ENCODE data around the gene TMEM138.
A peak's percentile ranks its signal among the peaks of the same experiment; 100 is the strongest.

TMEM138 gene

DNA sequence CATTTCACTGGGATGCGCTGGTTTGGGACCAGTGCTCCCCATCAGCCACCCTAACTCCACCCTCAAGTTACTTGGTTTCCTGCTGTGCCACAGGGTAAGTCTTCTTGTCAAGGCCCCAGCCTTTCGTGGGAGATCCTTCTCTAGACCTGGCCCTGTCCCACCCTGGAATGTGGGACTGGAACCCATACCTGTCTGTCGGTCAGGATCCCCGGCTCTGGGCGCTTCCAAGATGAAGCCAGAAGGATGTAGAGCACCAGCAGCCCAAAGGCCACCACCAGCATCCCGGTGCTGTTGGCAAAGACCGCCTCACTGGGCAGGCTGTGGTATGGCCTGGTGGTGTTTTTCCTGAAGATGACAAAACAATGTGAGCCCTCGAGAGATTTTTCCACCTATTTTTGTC is 11.4 kb upstream of the TMEM138 start:
- H3K4me2 ChIP-seq = no peak overlapping the region
- H3K4me3 ChIP-seq = no peak overlapping the region
- H4K20me1 ChIP-seq = no peaks in the 10 kb centered on the region
- no peak overlapping the region for H3K27ac ChIP-seq
- no peaks in the 10 kb centered on the region for H3K9me3 ChIP-seq
- H3K4me1 ChIP-seq = peaks cover 22% of the 10 kb centered on the region
- TF ChIP-seq Cebpa-rat (IDR thresholded peaks at IDR 0.05) = no peak
- no peaks in the 10 kb centered on the region for H3K27me3 ChIP-seq
- H3K36me3 ChIP-seq = peaks cover 82% of the 10 kb centered on the region
- no peak overlapping the region for H3K9ac ChIP-seq

DNA sequence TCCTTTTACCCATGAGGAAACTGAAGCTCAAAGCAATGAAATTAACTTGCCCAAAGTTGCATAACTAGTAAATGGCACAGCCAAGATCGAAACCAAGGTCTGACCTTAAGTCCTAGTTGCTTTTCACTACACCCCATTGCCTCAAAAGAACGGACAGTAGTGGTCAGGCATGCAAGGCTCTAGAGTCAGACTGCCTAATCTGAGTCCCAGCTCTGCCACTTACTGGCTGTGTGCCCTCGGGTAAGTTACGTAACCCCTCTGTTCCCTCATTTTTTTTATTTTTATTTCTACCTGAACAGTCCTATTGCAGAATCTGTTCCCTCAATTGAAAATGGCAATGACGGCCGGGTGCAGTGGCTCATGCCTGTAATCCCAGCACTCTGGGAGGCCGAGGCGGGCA is 10.1 kb upstream of the TMEM138 start:
- Histone ChIP-seq H3K27me3 (no peaks in the 10 kb centered on the region), H3K9ac (no peak overlapping the region), H3K4me2 (no peak overlapping the region), H4K20me1 (no peaks in the 10 kb centered on the region), H3K9me3 (no peaks in the 10 kb centered on the region), H3K4me1 (peaks cover 34% of the 10 kb centered on the region), H3K36me3 (peaks cover 70% of the 10 kb centered on the region), H3K4me3 (no peak overlapping the region), H3K27ac (no peak overlapping the region)
- TF ChIP-seq Cebpa-rat (IDR thresholded peaks at IDR 0.05) = no peak; the same call in 1 of the 2 replicates

DNA sequence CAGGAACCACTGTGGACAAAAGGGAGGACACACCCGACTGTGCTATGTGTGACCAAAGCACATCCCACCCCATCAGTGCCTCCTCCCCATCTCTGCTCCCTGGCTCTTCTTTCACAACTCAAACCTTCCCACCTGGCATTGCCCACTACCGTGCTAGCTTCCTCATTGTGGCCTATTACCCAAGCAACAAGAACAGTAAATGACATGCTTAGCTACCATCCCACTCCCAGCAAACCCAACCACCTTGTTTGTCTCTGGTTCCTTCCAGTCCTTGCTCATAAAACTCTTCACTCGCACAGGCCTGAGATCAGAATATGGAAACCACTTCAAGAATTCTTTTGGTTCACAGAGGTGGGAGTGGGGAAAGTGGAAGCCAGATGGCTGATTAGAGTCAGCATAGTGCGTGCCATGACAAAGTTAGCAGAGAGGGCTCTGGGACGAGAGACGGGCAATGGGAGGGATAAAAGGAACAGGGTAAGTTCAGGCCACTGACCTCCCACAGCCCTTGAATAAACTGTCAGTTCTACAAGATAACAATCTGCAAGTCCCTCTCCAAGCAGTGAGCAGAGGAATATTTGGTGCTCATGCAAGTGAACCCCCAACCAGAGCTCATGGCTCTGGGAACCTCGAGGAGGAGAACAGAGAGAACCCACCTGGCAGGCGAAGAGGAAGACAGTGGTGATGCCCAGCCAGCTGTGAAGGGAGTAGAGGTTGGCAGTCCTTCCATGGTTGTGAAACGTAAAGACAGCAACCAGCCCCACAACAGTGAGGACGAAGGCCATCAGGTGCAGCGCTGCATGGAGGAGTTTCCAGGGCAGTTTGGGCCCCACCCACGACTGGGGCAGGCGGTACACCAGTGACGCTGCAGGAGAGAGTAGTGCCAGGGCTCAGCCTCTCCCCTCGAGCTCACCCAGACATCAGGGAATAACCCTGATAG is 8.8 kb upstream of the TMEM138 start:
- Histone ChIP-seq H3K4me2 (peak overlapping the region; percentile 66), H3K4me1 (peaks cover 48% of the 10 kb centered on the region), H3K9ac (peak overlapping the region; percentile 53), H3K9me3 (no peaks in the 10 kb centered on the region), H3K4me3 (no peak overlapping the region), H3K36me3 (peaks cover 56% of the 10 kb centered on the region), H4K20me1 (no peaks in the 10 kb centered on the region), H3K27ac (peak overlapping the region; percentile 53; the same call in 1 of the 2 replicates), H3K27me3 (no peaks in the 10 kb centered on the region)
- no peak for TF ChIP-seq Cebpa-rat (IDR thresholded peaks at IDR 0.05)

DNA sequence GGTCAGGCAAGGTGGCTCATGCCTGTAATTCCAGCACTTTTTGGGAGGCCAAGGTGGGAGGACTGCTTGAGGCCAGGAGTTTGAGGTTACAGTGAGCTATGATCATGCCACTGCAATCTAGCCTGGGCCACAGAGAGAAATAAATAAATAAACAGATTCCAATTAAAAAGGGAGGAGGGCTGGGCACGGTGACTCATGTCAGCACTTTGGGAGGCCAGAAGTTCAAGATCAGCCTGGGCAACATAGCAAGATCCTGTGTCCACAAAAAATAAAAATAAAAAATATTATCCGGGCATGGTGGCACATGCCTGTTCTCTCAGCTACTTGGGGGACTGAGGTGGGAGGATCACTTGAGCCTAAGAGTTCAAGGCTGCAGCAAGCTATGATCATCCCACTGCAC is 8.0 kb upstream of the TMEM138 start:
- peak overlapping the region; percentile 66 for H3K4me2 ChIP-seq

DNA sequence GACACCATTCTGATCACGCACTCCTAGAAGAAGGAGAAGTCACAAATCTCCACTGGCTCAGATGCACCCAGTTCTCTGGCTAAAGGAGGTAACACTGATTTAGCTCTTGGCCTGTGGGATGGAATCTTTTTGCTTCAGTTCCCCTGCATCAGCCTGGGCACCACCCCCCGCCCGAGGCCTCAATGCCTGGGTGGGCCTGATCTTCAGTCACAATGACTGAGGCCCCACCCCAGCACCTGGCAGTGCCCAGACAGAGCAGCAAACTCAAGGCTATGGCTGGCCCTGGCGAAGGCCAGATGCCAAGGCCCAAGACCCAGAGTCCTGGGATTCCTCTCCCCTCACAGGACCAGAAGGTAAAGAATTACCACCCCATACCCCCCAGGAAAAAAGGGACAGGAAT is 5.5 kb upstream of the TMEM138 start:
- Histone ChIP-seq H3K4me3 (no peak overlapping the region), H3K27ac (peak overlapping the region; percentile 84), H3K36me3 (peaks cover 25% of the 10 kb centered on the region), H3K4me1 (peaks cover 75% of the 10 kb centered on the region), H3K9me3 (no peaks in the 10 kb centered on the region), H3K9ac (peak overlapping the region; percentile 56), H3K27me3 (no peaks in the 10 kb centered on the region), H3K4me2 (peak overlapping the region; percentile 94), H4K20me1 (no peaks in the 10 kb centered on the region)
- TF ChIP-seq Cebpa-rat (IDR thresholded peaks at IDR 0.05) = no peak

More for the DNA sequence above, 8.0 kb upstream of the TMEM138 start:
- H3K4me3 ChIP-seq = no peak overlapping the region
- H3K27ac ChIP-seq = peak overlapping the region; percentile 53; the same call in 1 of the 2 replicates
- peaks cover 56% of the 10 kb centered on the region for H3K4me1 ChIP-seq
- H3K27me3 ChIP-seq = no peaks in the 10 kb centered on the region
- TF ChIP-seq Cebpa-rat (IDR thresholded peaks at IDR 0.05) = no peak
- peaks cover 48% of the 10 kb centered on the region for H3K36me3 ChIP-seq
- no peaks in the 10 kb centered on the region for H3K9me3 ChIP-seq
- H4K20me1 ChIP-seq = no peaks in the 10 kb centered on the region
- peak overlapping the region; percentile 53; the same call in 1 of the 2 replicates for H3K9ac ChIP-seq

DNA sequence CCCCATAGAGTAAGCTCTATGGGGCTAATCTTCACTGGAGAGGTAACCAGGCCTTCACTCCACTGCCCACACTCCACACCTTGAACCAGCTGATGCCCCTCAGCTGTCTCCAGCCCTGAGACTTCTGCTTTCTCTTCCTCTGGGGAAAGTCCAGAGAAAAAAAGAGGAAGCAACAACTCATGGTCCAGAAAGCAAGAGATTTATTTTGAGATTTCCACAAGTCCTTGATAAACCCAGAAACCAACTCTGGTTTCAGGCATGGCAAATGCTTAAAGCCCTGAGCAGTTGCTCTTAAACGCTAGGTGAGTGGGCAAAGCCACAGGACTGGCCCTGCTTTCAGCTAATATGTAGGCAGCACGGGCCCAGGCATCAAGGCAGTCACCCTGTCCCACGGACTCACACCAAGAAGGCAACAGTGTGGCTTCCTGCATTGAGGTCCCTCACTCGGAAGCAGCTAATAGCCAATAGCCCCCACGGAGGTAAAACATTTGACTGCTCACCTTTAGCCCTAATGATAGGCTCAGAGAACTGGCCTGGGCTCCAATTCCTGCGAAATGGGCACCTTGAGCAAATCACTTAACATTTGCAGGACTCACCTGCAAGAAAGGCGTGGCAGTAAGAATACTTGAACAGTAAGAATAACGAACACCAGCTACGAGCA is 4.8 kb upstream of the TMEM138 start:
- H3K9ac ChIP-seq = peak overlapping the region; percentile 56; the same call in 1 of the 2 replicates
- H3K9me3 ChIP-seq = no peaks in the 10 kb centered on the region
- peak overlapping the region; percentile 94 for H3K4me2 ChIP-seq
- peak overlapping the region; percentile 84 for H3K27ac ChIP-seq
- TF ChIP-seq Cebpa-rat (IDR thresholded peaks at IDR 0.05) = no peak
- H3K4me1 ChIP-seq = peaks cover 75% of the 10 kb centered on the region
- no peaks in the 10 kb centered on the region for H3K27me3 ChIP-seq
- peaks cover 19% of the 10 kb centered on the region for H3K36me3 ChIP-seq
- H4K20me1 ChIP-seq = no peaks in the 10 kb centered on the region
- peak overlapping the region; percentile 43; the same call in 1 of the 2 replicates for H3K4me3 ChIP-seq

DNA sequence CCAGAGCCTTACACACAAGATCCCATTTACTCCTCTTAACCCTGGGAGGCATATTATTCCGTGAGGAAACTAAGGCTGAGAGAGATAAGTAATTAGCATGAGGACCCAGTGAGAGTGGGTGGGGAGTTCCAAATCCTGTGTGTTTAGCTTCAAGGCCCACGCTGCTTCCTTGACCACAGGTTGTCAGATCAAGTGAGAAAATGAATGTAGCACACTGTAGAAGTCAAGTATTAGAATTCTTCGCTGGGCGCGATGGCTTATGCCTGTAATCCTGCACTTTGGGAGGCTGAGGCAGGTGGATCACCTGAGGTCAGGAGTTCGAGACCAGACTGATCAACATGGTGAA is 4.3 kb upstream of the TMEM138 start:
- Histone ChIP-seq H3K4me2 (peak overlapping the region; percentile 94), H3K36me3 (peaks cover 14% of the 10 kb centered on the region), H3K27ac (peak overlapping the region; percentile 84), H3K4me3 (peak overlapping the region; percentile 43; the same call in 1 of the 2 replicates), H3K9me3 (no peaks in the 10 kb centered on the region), H3K27me3 (no peaks in the 10 kb centered on the region), H4K20me1 (no peaks in the 10 kb centered on the region), H3K4me1 (peaks cover 78% of the 10 kb centered on the region), H3K9ac (peak overlapping the region; percentile 56; the same call in 1 of the 2 replicates)
- no peak for TF ChIP-seq Cebpa-rat (IDR thresholded peaks at IDR 0.05)

DNA sequence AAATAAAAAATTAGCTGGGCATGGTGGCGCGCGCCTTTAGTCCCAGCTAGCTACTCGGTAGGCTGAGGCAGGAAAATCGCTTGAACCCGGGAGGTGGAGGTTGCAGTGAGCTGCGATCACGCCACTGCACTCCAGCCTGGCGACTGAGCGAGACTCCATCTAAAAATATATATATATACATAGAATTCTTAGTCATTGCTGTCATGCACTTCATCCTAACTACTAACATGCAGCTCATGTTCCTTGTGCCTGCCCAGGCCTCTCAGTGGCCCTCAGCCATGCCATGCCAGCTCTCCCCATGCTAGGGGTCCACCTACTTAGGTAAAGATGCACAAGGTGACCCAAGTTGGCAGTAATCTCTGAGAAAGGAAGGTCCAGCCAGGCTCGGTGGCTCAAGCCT is 3.6 kb upstream of the TMEM138 start:
- H4K20me1 ChIP-seq = no peaks in the 10 kb centered on the region
- H3K36me3 ChIP-seq = peaks cover 9% of the 10 kb centered on the region
- H3K4me3 ChIP-seq = no peak overlapping the region
- TF ChIP-seq Cebpa-rat (IDR thresholded peaks at IDR 0.05) = no peak
- H3K27me3 ChIP-seq = no peaks in the 10 kb centered on the region
- H3K4me1 ChIP-seq = peaks cover 78% of the 10 kb centered on the region
- peak overlapping the region; percentile 94 for H3K4me2 ChIP-seq
- H3K9ac ChIP-seq = peak overlapping the region; percentile 12; the same call in 1 of the 2 replicates
- peak overlapping the region; percentile 54 for H3K27ac ChIP-seq
- H3K9me3 ChIP-seq = no peaks in the 10 kb centered on the region

DNA sequence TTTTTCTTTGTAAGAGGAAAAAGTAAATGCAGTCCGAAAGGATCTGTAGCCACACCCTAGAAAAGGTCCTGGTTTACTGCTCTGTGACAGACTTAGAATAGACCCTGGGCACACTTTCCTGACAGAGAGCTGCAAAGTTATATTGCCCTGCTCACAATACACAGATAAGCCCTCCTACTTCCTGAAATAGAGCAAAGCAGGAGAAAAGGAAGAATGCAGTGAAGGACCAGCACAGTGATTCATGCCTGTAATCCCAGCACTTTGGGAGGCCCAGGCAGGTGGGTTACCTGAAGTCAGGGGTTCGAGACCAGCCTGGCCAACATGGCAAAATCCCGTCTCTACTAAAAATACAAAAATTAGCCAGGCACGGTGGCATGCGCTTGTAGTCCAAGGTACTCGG is 2.7 kb upstream of the TMEM138 start:
- H3K4me2 ChIP-seq = peak overlapping the region; percentile 94
- peaks cover 12% of the 10 kb centered on the region for H3K36me3 ChIP-seq
- TF ChIP-seq Cebpa-rat (IDR thresholded peaks at IDR 0.05) = no peak
- H3K4me3 ChIP-seq = 0 out of 2 replicates have a peak overlapping the region, but pooled peaks have one; percentile 82
- no peaks in the 10 kb centered on the region for H3K27me3 ChIP-seq
- H4K20me1 ChIP-seq = no peaks in the 10 kb centered on the region
- peak overlapping the region; percentile 99; the same call in 1 of the 2 replicates for H3K9ac ChIP-seq
- peak overlapping the region; percentile 54 for H3K27ac ChIP-seq
- peaks cover 71% of the 10 kb centered on the region for H3K4me1 ChIP-seq
- no peaks in the 10 kb centered on the region for H3K9me3 ChIP-seq
